GM18511 (cell line): ENCODE measurements around the gene ARMC9.
"Not testable (repeated sequence)": the region's sequence is repeated elsewhere in the genome, so short reads cannot be mapped to it uniquely, and the experiment has no call there.

Source experiments
- ATAC-seq: cut with Tn5 transposase; IDR thresholded peaks from one replicate; pipeline ENCODE4 v1.9.1; 2021; ENCODE audit warnings: mild to moderate bottlenecking, moderate library complexity; ENCODE audit not compliant: unreplicated experiment

The ARMC9 gene

GRCh38 chr2:231181860-231182512 is 16.4 kb upstream of the ARMC9 start:
- peak; percentile 63 for ATAC-seq

GRCh38 chr2:231182513-231182899 is 15.9 kb upstream of the ARMC9 start:
- no peak for ATAC-seq

GRCh38 chr2:231183851-231184250 is 14.6 kb upstream of the ARMC9 start:
- no peak for ATAC-seq

- no peak for ATAC-seq
Observed at GRCh38 chr2:231184319-231184718, 14.1 kb upstream of the ARMC9 start.

GRCh38 chr2:231185050-231185725 is 13.2 kb upstream of the ARMC9 start:
- ATAC-seq = no peak

GRCh38 chr2:231185886-231186285 is 12.5 kb upstream of the ARMC9 start:
- no peak for ATAC-seq

GRCh38 chr2:231186325-231186724 is 12.1 kb upstream of the ARMC9 start:
- no peak for ATAC-seq

GRCh38 chr2:231187736-231188505 is 10.5 kb upstream of the ARMC9 start:
- no peak for ATAC-seq

- ATAC-seq = no peak
Observed at GRCh38 chr2:231188506-231189170, 9.8 kb upstream of the ARMC9 start.

- ATAC-seq = no peak
Observed at GRCh38 chr2:231189171-231189530, 9.3 kb upstream of the ARMC9 start.

- ATAC-seq = no peak
Observed at GRCh38 chr2:231189571-231190495, 8.6 kb upstream of the ARMC9 start.

- no peak for ATAC-seq
Observed at GRCh38 chr2:231190531-231191197, 7.8 kb upstream of the ARMC9 start.

GRCh38 chr2:231191896-231192872 is 6.2 kb upstream of the ARMC9 start:
- ATAC-seq = no peak

- no peak for ATAC-seq
Observed at GRCh38 chr2:231193216-231193615, 5.2 kb upstream of the ARMC9 start.

GRCh38 chr2:231196592-231196991 is 1.8 kb upstream of the ARMC9 start:
- ATAC-seq = no peak

GRCh38 chr2:231197196-231197595 is 1.2 kb upstream of the ARMC9 start:
- ATAC-seq = not testable (repeated sequence)

- ATAC-seq = no peak
Observed at GRCh38 chr2:231197706-231198290, 633 bp upstream of the ARMC9 start.

GRCh38 chr2:231199219-231199618 is 788 bp downstream of the ARMC9 start:
- no peak for ATAC-seq
